ENCODE results near the gene ZFYVE28.

DNA sequence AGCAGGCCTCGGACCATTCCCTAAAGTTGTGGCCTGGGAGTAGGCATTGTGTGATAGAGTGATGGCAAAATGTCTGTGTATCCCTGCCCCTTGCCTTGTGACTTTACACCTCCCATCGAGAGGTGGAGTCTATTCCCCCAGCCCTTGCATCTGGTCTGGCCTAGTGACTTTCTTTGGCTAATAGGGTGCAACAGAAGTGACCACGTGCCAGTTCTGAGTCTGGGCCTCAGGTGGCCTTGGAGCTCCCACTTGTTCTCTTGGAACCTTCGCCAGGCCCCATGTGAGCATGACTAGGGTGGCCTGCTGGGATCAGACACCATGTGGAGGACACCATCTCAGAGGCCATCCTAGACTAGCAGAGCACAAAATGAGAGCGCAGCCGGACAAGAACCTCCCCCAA, 46.6 kb upstream of the ZFYVE28 start:
- TF ChIP-seq, protein P1, sequence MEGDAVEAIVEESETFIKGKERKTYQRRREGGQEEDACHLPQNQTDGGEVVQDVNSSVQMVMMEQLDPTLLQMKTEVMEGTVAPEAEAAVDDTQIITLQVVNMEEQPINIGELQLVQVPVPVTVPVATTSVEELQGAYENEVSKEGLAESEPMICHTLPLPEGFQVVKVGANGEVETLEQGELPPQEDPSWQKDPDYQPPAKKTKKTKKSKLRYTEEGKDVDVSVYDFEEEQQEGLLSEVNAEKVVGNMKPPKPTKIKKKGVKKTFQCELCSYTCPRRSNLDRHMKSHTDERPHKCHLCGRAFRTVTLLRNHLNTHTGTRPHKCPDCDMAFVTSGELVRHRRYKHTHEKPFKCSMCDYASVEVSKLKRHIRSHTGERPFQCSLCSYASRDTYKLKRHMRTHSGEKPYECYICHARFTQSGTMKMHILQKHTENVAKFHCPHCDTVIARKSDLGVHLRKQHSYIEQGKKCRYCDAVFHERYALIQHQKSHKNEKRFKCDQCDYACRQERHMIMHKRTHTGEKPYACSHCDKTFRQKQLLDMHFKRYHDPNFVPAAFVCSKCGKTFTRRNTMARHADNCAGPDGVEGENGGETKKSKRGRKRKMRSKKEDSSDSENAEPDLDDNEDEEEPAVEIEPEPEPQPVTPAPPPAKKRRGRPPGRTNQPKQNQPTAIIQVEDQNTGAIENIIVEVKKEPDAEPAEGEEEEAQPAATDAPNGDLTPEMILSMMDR (IDR thresholded peaks at IDR 0.05; ENCODE audit: insufficient read depth, low read length, poor library complexity, severe bottlenecking), result no peak
- TF ChIP-seq EZH2phosphoT487 (conservative IDR thresholded peaks at IDR 0.05; ENCODE audit: low read length), result no peak

Measured in SU-DHL-6 (cell line).